Glomerular visceral epithelial cell (primary cell): Measurements from ENCODE around the gene CPXM1.
"Not testable (repeated sequence)": the region's sequence is repeated elsewhere in the genome, so short reads cannot be mapped to it uniquely, and the experiment has no call there.

Source experiments
- DNase-seq: peaks from one replicate; pipeline ENCODE4 v3.0.0-alpha.2; 2016; ENCODE audit errors: extremely low spot score

Gene CPXM1

GRCh38 chr20:2820896-2821869, 20.8 kb upstream of the CPXM1 start:
- no peak for DNase-seq

GRCh38 chr20:2820084-2820895, 19.9 kb upstream of the CPXM1 start:
- no peak for DNase-seq

GRCh38 chr20:2817891-2818595, 17.6 kb upstream of the CPXM1 start:
- no peak for DNase-seq

- DNase-seq, result no peak
Measured at GRCh38 chr20:2817341-2817726, 16.9 kb upstream of the CPXM1 start.

- DNase-seq, result no peak
Measured at GRCh38 chr20:2816583-2817340, 16.3 kb upstream of the CPXM1 start.

GRCh38 chr20:2816030-2816582, 15.7 kb upstream of the CPXM1 start, which contains the start of gene TMEM239:
TSS of gene TMEM239 (plus strand) at chr20:2816364. CDS start at chr20:2816555, 191 bp downstream.
- no peak for DNase-seq

GRCh38 chr20:2815242-2815900, 14.9 kb upstream of the CPXM1 start:
- no peak for DNase-seq

- DNase-seq, result peak; percentile 93
Measured at GRCh38 chr20:2814587-2815051, 14.2 kb upstream of the CPXM1 start, which contains the start of gene C20orf141. TSS of gene C20orf141 (plus strand) at chr20:2814987. CDS start at chr20:2815185, 198 bp downstream.

- no peak for DNase-seq
Measured at GRCh38 chr20:2814076-2814475, 13.6 kb upstream of the CPXM1 start.

- DNase-seq, result no peak
Measured at GRCh38 chr20:2812189-2812588, 11.8 kb upstream of the CPXM1 start.

- DNase-seq, result peak; percentile 27
Measured at GRCh38 chr20:2809690-2810089, 9.3 kb upstream of the CPXM1 start.

GRCh38 chr20:2807929-2808328, 7.5 kb upstream of the CPXM1 start:
- not testable (repeated sequence) for DNase-seq

GRCh38 chr20:2807019-2807418, 6.6 kb upstream of the CPXM1 start:
- DNase-seq, result no peak

GRCh38 chr20:2806351-2806701, 5.9 kb upstream of the CPXM1 start:
- no peak for DNase-seq

GRCh38 chr20:2805689-2806350, 5.4 kb upstream of the CPXM1 start:
- DNase-seq, result no peak

GRCh38 chr20:2804852-2805688, 4.6 kb upstream of the CPXM1 start:
- DNase-seq, result no peak

GRCh38 chr20:2804041-2804828, 3.8 kb upstream of the CPXM1 start:
- DNase-seq, result no peak

- DNase-seq, result no peak
Measured at GRCh38 chr20:2801286-2801728, 880 bp upstream of the CPXM1 start.
